HG02623 (cell line): ENCODE measurements around the gene RAF1.
A peak's percentile ranks its signal among the peaks of the same experiment; 100 is the strongest.
"Not testable (repeated sequence)": the region's sequence is repeated elsewhere in the genome, so short reads cannot be mapped to it uniquely, and the experiment has no call there.

Experiments used
- ATAC-seq: cut with Tn5 transposase; IDR thresholded peaks from one replicate; pipeline ENCODE4 v1.9.1; 2021; ENCODE audit warnings: moderate library complexity; ENCODE audit not compliant: unreplicated experiment

RAF1 gene

GRCh38 chr3:12663936-12664908 lies at the start of gene RAF1:
Gene RAF1 (minus strand): TSS chr3:12664117. CDS start chr3:12618721, 45,396 bp downstream.
- peak; percentile 92 for ATAC-seq

- ATAC-seq = no peak
Observed at GRCh38 chr3:12710062-12710461, 46.1 kb upstream of the RAF1 start.

DNA sequence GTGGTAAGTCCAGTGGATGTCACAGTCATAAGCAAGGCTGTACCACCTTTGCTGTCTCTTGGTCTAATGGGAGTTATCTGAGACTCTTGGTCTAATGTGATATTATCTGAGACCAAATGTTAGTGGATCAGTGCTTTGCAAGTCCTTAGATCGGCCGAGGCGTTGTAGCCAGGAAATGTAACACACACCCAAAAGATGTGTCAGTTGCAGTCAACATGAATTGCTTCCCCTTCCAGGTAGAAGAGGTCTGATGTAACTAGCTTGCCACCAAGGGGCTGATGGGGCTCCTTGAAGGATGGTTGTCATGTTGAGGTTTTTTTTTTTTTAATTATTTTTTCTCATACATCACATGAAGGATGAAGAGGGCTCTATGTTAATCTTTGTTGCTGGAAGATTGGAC lies 45.4 kb upstream of the RAF1 start:
- no peak for ATAC-seq

DNA sequence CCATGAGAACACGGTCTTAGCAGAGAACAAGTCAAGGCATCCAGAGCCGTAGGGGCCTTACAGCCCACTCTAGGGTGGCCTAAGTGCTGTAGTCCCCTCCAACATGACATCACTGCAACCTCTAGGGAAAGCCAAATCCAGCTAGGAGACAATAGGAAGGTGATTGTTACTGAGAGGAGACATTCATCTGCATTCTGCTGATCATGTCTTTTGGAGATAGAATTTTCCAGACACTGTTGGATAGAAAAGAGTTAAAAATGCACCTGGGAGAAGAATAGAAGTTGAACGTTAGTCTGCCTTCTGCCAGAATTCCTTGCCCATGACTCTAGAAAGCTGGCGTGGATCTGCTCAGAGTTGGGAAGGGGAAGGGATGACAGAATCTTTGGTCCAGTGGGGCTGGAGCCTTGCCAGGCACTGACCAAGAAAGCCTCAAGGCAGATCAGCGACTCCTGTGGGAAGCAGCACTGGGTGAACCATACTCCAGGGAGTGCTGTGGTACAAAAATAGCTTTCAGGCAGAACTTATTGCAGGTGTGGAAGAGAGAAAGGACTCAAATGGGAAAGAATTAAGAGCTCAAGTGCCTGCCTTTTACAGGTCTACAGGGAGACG lies 44.8 kb upstream of the RAF1 start:
- no peak for ATAC-seq

GRCh38 chr3:12707449-12707848 lies 43.5 kb upstream of the RAF1 start:
- ATAC-seq = no peak

GRCh38 chr3:12706504-12707253 lies 42.8 kb upstream of the RAF1 start:
- ATAC-seq = peak; percentile 88

DNA sequence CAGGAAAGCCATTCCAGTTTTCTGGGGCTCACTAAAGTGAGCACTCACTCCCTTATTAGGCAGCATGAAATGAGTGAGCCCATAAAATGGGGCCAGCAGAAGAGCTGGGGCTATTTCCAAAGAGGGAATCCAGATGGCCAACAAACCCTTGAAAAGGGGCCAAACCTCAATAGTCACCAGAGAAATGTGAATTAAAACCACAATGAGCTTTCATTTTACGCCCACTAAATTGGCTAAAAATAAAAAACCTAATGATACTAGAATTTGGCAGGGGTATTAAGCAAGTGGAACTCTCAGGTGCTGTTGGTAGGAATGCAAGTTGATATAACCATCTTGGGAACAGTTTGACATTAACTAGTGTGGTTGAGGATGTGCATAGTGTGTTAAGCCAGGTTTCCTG lies 42.1 kb upstream of the RAF1 start:
- ATAC-seq = no peak

GRCh38 chr3:12705374-12705926 lies 41.5 kb upstream of the RAF1 start:
- no peak for ATAC-seq

DNA sequence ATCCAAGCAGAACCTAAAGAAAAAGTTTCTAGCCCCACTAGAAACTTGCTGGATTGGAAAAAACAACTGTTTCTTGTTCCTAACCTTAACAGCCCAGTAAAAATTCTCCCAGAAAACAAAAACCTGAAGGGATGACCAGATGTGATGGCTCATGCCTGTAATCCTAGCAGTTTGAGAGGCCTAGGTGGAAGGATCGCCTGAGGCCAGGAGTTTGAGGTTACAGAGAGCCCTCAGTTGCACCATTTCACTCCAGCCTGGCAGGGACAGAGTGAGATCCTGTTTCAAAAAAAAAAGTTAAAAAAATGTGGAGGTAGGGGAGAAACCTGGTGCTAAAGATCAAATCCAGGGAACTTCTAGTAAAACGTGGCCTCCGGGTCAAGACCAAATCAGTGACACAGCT lies 38.6 kb upstream of the RAF1 start:
- ATAC-seq = no peak

GRCh38 chr3:12701601-12702000 lies 37.7 kb upstream of the RAF1 start:
- ATAC-seq = not testable (repeated sequence)

DNA sequence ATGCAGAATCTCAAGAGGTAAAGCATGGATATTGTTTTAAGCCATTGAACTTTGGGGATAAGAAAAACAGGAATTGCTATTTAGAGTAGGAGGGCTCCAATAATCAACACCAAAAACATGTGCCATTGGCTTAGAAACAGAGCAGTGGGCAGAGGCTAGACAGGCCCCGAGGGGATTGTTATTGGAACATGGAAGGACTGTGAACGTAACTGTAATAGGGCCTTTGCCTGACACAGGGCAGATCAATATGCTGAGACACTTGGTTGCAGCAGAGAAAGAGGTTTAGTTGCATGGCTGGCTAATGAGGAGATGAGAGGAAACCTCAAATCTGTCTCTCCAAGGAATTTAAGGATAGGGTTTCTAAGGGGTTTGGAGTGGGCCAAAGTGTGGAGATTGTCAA lies 36.9 kb upstream of the RAF1 start:
- no peak for ATAC-seq

GRCh38 chr3:12695916-12696315 lies 32.0 kb upstream of the RAF1 start:
- no peak for ATAC-seq

DNA sequence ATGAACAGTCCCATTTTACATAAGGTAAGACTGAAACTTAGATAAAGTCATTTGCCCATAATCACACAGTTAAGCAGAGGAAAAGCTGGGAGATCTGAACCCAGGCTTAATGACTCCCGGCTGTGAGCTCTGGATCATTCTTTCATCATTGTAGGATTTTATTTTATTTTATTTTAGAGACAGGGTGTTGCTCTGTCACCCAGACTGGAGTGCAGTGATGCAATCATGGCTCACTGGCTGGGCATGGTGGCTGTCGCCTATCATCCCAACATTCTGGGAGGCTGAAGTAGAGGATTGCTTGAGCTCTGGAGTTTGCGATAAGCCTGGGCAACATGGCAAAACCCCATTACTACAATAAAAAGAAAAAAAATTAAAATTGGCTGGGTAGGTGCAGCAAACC lies 31.2 kb upstream of the RAF1 start:
- ATAC-seq = no peak

DNA sequence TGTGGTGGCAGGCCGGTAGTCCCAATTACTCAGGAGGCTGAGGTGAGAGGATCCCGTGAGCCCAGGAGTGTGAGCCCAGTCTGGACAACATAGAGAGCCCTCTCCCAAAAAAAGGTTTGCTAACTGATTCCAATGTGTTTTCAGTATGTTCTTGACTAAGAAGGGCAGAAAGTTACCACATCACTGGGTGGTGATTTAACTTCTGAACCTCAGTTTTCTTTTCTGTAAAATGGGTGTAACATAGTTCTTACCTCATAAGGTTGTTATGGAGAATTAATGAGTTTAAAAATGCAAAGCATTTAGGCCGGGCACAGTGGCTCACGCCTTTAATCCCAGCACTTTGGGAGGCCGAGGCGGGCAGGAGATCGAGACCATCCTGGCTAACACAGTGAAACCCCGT lies 28.5 kb upstream of the RAF1 start:
- no peak for ATAC-seq

DNA sequence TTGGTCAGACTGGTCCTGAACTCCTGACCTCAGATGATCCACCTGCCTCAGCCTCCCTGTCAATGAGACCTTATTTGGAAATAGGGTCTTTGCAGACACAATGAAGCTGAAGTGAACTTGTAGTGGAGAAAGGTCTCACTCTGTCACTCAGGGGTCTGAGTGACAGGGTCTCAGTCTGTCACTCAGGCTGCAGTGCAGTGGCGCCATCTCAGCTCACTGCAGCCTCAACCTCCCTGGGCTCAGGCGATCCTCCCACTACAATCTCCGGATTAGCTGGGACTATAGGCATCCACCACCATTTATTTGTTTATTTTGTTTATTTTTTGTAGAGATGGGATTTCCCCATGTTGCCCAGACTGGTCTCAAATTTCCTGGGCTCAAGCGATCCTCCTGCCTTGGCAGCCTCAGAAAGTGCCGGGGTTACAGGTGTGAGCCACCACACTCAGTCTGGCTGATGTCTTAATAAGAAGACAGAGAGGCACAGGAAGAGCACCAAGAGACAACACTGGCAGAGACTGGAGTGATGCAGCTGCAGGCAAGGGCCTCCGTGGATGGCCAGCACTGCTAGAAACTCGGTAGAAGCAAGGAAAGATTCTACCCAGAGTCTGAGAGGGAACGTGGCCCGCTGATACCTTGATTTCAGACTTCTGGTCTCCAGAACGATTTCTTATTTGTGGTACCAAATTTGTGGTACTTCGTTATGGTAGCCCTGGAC lies 26.2 kb upstream of the RAF1 start:
- ATAC-seq = no peak

DNA sequence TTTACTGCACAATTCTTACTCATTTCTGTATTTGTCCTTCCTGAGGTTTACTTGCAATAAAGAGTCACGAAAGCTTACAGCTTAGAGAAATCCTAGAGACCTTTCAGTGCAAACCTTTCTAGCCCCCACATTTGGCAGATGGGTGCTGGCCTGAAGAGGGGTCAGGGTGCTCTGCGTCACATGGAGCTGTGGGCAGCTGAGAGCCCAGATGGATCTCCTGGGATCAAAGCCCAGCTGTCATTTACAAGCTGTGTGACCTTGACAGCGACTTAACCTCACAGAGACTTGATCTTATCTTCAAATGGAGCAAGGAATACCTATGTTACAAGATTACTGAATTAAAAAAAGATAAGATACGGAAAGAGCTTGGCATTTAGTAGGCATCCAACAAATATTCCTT lies 24.0 kb upstream of the RAF1 start:
- no peak for ATAC-seq

DNA sequence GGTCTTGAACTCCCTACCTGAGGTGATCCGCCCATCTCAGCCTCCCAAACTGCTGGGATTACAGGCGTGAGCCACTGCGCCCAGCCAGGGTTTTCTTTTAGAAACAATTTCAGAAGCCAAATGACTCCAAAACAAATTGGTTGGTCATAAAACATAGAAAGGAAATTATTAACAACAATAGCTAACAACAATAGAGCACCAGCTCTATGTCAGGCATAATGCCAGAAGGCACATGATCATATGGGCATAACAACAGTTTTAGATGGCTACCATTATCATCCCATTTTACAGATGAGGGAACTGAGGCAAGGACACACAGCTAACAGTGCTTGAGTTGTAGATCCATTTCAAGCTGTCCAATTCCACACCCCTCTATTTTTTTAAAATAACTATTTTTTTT lies 22.2 kb upstream of the RAF1 start:
- ATAC-seq = no peak

- ATAC-seq = no peak
Observed at GRCh38 chr3:12681943-12682390, 18.1 kb upstream of the RAF1 start.

DNA sequence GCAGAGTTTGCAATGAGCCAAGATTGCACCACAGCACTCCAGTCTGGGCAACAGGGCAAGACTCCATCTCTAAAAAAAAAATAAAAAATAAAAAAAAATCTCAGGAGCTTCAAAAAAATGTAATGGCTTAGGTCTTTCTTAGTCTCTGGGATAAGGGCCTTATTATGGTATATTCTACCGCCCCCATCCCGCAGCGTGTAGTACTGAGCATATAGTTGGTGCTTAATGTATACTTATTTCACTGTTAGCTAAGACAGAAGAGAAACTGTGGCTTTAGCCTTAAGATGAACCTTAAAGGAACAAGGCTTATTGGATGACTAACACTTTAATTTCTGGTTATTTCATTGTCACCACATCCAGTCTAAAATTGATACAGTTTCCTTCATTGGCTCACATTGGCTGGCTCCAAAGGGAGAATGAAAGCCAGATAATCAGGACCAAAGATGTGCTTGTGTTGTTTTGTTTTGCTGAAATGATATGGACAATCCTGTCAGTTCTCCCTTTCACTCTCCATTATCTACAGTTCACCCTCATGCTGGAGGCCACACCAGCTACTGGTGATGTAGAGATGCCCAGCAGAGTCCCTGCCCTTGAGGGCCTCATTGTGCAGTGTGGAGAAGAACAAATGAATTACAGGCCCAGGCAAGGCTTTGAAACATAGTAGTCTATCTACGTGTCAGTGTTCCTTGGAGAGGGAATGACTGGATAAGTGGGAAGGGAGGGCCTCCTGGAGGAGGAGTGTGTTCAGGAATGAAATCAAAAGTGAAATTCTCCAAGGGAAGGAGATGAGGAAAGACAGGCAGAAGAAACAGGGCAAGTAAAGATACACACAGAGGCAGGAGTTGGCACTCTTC lies 17.4 kb upstream of the RAF1 start:
- ATAC-seq = no peak

DNA sequence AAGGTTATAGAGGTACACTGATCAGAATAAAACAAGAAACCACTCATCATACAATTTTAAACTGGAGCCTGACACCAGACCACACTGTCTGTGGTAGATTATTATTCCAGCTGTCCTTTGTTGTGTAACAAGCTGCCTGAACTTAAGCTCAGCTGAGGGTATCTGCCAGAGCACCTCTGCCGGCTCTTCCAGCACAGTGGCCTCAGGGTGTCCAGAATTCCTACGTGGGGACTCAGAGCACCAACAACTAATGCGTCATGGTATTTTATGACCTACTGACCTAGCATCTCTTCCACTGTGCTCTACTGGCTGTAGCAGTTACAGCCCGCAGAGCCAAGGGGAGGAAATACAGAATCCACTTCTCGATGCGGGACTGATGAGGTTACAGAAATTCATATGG lies 15.6 kb upstream of the RAF1 start:
- ATAC-seq = no peak
